Sigmoid colon (tissue), 4 donors: Measurements from ENCODE around the gene SFXN5.

Source experiments
- POLR2AphosphoS5 ChIP-seq, 4 donors: sonication (generic); formaldehyde crosslinking; IDR thresholded peaks; one replicate each; pipeline ENCODE4 v1.6.1; 2017; ENCODE audit warnings: antibody characterized with exemption in 4 of 4
- TF ChIP-seq, protein P1 (sequence below), 4 experiments: fragments of 450-650 bp in 3 of 4; fragments of 200-600 bp in 1 of 4; IDR thresholded peaks; one replicate each; pipeline ENCODE4 v1.5.1; 2016 to 2019; ENCODE audit warnings: antibody characterized with exemption in 4 of 4, mild to moderate bottlenecking in 3 of 4, moderate library complexity in 2 of 4

GRCh38 chr2:73080321-73081131 lies 9.0 kb upstream of the SFXN5 start:
- TF ChIP-seq, protein P1, sequence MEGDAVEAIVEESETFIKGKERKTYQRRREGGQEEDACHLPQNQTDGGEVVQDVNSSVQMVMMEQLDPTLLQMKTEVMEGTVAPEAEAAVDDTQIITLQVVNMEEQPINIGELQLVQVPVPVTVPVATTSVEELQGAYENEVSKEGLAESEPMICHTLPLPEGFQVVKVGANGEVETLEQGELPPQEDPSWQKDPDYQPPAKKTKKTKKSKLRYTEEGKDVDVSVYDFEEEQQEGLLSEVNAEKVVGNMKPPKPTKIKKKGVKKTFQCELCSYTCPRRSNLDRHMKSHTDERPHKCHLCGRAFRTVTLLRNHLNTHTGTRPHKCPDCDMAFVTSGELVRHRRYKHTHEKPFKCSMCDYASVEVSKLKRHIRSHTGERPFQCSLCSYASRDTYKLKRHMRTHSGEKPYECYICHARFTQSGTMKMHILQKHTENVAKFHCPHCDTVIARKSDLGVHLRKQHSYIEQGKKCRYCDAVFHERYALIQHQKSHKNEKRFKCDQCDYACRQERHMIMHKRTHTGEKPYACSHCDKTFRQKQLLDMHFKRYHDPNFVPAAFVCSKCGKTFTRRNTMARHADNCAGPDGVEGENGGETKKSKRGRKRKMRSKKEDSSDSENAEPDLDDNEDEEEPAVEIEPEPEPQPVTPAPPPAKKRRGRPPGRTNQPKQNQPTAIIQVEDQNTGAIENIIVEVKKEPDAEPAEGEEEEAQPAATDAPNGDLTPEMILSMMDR (IDR thresholded peaks at IDR 0.05): no peak
- no peak for TF ChIP-seq POLR2AphosphoS5 (IDR thresholded peaks at IDR 0.05)
